T-helper 1 cell treated with Interleukin-12 subunit alpha and Interleukin-12 subunit beta and Interleukin-4 antibody, amounts not matched to agents 30 ng/mL and 1 ng/mL, for 36 hours (primary cell): Measurements from ENCODE around the gene NCR3LG1. TPM values are rescaled to one million over a fixed set of nuclear protein-coding genes. Genes with fewer than 3 reads are reported as not detected.

ENCODE experiments used
- intact Hi-C: fragments of 100-400 bp; cut with micrococcal nuclease; formaldehyde crosslinking; loops from one replicate; pipeline ENCODE4 v1.15.1; 2024
- total RNA-seq: library from RNA; stranded (reverse); gene quantifications from 2 replicates; pipeline ENCODE4 v1.2.3, GENCODE V29; 2022

NCR3LG1 gene
- total RNA-seq, 1 donor from 2014 or later = 0.88 TPM

DNA sequence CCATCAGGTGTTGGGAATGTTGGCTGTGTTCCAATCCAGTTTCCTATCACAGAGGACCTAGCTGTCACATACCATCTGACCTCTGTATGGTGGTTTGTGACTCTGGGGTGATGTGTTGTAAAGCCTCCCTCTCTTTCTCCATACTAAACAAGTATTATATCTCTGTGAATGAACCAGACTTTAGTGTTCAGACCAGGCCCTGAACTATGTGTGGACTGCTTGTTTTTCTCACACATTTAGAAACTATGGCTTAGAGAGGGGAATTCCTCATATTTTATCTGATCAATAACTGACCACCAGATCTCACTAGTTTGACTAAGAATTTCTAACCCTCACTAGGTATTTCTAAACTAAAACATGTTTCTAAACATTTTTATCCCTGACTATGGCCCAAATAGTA, 17.5 kb downstream of the NCR3LG1 start:
- intact Hi-C loops = no loop called here

DNA sequence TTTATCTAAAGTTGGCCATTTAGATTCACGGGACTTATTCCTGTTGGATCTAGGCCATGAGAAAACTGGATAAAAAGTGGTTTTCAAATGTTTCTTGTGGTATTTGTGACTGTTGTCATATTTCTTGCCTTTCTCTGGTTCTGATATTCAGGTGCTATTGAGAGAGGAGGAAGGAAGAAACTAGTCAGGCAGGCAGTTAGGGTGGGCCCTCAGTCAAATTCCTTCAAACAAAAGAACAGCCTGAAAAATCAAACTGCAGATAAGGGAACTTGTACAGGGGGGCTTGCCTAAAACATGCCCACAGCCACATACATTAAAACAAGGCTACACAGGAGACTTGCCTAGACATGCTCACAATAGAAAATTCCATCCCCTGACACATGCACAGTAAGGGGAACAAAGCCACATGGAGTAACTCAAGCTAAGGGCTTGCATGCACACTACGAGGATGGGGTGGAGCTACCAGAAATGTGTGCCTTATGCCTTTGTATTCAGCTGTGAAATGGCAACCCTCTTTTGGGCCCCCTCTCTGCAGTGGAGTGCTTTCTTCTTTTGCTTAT, 18.2 kb downstream of the NCR3LG1 start:
- intact Hi-C loops = no loop called here

DNA sequence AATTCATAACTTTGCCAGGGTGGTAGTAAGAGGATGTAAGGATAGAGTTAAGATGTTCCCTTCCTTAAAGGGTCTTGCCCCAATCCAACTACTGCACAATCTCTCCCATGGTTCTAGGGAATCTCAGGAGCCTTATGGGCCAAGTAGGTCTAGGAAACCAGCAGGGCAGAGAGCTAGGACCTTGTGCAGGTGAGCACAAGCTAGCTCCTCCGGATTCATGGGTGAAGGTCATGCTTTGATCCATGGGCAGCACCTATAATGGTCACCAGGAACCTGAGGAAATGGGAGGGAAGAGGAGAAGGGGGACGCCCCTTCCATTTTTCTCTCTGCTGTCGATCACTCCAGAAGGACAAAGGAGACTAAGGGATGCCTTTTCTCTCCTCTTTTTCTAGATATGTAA, 20.0 kb downstream of the NCR3LG1 start:
- intact Hi-C loops = no loop called here

DNA sequence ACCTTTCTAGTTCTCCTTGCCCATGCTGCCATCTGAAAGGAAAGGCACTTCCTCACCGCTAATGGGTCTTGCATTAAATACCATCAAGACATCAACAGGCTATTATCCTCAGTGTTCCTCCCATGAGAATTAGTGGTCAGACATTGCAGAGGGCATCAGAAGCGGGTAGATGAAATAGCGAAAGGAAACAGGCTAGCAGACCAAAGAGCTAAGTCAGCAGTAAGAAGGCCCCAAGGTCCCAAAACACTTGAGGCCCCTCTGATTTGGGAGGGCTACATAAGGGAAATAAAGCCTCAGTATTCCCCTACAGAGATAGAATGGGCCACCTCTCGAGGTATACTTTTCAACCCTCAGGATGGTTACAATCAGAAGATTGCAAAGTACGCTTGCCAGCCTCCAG, 23.9 kb downstream of the NCR3LG1 start:
- intact Hi-C loops = no loop called here

DNA sequence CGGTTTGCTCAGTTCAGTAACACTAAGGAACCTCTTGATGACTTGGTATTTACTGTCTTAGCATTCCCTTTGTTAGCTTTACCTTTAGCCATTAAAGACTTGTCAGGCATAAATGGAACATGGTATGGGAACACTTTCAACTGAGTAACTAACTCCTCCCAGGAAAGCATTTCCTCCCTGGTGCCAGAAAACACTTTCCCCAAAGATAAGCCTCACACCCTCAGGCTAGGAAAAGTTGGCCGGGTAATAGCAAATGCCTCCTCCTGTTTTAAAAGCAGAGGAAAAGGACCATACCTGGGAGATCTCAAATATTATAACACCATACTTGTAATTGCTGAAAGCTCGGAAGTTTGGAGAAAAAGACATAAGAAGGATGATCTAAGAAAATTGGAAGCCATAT, 24.9 kb downstream of the NCR3LG1 start:
- intact Hi-C loops = no loop called here

DNA sequence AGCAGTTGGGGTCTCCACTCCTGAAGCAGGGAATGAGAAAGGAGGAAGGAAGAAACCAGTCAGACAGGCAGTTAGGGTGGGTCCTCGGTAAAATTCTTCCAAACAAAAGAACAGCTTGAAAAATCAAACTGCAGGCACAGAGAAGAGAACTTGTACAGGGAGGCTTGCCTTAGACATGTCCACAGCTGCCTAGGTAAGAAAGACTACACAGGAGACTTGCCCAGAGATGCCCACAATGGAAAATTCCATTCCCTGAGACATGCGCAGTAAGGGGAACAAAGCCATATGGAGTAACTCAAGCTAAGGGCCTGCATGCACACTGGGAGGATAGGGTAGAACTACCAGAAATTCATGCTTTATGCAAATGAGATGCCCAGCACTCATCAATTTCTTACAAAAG, 27.1 kb downstream of the NCR3LG1 start:
- intact Hi-C loops = no loop called here

DNA sequence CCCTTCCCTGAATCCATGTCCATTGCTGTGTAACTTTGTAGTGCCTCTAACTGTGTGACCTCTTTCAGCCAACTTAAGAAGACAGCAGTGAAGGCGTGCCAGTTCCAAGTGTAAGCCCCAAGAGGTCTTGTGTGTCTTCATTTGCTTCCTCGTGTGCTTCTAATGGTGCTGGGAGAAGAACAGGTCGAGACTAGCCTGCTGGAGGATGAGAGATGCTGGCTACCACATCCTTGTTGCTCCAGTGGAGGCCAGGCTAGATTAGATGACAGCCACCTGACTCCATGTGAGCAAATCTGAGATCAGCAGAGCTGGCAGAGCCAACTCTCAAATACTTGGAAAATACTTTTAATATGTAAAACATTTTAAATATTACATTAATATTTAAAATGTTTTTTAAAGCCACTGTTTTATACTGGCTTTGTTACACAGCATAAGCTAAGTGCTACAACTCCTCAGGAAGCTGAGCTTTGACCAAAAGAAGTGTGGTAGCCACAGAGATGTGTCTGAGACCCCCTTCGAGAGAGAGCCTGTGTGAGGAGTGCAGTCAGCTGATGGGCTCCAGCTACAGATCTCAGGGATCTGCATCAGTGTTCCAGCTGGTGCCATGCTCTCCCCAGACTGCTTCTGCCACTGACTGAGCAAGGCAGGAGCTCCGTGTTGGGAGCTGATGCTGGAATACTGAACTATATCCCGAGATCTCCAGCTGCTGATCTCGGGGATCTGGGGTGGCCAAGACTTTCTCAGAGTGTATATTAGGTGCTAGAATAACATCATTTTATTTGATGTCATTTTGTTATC, 28.0 kb downstream of the NCR3LG1 start:
- intact Hi-C loops = no loop called here

DNA sequence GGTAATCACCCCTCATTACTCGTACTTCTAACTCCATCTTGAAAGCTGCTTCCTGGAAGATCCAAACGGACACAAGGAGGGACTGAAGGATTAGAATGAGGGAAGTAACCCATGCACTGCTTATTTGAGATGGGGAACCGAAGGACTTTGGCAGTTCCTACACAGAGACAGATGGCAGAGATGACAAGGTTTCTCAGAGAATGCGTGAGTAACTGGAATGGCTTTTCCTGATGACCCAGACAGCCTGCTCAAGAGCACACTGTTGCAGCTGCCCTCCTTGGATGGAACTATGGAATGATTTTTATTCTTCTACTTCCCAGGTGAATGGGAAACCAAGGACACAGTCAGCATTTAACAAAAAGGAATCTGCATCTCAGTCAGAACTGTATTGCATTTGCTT, 29.6 kb downstream of the NCR3LG1 start:
- intact Hi-C loops = no loop called here

DNA sequence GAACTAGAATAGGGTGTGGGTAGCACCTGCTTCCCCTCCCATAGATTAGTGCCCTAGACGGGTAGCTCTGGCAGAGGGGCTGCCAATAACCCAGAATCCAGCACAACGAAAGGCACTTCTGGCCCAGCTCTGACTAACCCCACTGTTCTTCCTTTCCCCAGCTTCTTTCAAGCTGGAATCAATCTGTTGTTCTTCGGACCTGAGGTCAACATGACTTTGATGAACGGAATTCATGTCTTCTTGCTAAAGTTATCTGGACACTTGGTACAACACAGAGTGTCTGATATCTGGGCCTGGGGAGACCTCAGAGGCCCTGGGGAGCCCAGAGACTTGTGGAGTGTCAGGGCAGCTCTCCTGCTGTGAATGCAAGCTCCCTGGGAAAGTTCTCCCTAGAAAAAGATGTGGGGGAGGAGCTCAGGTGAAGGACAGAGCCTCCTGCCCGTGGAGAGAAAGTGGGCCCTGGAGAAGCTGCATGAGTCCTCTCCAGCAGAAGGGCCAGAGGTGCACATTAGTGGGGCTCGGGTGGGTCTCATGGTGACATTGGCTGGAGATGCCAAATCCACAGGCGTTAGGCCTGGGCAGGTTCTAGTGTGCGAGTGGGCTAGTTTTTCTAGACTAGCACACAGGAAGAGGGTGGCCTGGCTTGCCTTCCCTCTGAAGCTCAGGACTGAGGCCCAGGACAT, 30.6 kb downstream of the NCR3LG1 start:
- intact Hi-C loops = no loop called here

DNA sequence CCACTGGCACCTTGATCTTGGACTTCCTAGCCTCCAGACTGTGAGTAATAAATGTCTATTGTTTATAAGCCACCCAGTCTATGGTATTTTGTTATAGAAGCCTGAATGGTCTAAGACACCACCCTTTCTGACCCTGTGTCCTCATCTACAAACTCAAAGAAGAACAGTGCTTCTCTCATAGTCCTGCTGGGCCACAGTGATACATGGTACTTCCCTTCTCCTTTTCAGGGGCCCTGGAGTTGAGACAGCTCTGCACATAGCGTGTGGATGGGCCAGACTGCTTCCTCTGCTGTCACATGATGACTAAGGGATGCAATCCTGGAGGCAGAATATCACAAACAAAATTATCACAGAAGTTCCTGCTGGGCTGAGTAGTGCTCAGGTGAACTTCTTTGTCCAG, 31.9 kb downstream of the NCR3LG1 start:
- intact Hi-C loops = no loop called here

DNA sequence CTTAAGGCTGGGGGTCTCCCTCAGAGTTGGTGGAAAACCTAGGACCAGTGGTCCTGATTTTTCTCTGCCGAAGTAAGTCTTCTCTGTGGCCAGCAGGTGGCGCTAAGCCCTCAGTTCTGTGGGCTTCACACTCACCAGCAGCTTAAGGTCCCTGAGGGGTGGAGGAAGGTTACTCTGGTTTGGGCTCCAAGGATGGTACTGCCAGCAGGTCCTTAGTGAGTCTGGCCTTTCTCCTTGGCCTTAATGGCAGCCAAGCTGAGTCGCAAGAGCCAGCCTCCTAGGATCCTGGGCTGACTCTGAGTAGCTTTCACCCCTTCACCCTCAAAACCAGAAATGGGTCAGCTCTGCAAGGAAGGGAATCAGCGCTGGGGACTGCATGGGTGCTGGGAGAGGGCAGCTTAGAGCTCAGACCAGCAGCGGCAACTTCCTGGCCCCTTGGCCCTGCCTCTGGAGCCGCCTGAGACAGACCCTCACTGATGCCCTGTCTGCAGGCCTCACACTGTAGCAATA, 32.5 kb downstream of the NCR3LG1 start:
- intact Hi-C loops = loop anchor here (1.0 kb wide), 4 partner anchors 30 to 154 kb away; no protein-coding TSS in a partner anchor

DNA sequence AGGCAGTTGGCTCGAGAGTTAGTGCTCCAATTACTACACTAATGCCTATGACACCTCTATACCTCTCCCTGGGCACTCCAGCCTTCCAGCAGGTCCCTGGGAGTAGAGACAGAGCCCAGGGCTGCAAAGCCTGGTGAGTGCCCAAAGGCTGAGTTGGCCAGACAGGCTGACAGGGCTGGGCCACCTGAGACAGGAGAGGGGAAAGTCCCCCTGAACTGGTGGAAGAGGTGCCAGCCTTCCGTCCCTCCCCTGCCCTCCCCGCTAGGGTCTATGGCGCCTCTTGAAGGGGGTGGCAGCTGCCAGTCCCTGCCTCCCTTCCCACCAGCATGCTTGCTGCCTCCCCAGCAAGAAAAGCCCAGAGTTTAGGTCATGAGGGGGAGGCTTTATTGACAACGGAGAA, 33.9 kb downstream of the NCR3LG1 start:
- intact Hi-C loops = no loop called here

DNA sequence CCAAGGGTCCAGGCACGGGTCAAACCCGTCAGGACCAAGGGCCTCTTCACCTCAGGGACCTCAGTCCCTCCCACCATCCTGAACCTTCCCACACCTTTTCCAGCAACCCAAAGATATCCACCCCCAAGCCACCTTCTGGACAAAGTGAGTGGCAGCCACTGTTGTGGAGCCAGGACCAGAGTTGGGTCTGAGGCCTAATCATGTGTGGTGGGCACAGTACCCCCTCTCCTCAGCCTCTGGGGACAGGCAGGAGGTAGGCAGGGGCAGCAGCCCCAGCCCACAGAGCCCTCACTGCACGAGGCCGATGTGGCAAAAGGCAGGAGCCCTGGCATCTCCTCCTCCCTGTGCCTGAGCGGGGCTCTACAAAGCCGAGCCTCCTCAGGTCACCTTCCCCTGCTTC, 34.3 kb downstream of the NCR3LG1 start:
- intact Hi-C loops = no loop called here

DNA sequence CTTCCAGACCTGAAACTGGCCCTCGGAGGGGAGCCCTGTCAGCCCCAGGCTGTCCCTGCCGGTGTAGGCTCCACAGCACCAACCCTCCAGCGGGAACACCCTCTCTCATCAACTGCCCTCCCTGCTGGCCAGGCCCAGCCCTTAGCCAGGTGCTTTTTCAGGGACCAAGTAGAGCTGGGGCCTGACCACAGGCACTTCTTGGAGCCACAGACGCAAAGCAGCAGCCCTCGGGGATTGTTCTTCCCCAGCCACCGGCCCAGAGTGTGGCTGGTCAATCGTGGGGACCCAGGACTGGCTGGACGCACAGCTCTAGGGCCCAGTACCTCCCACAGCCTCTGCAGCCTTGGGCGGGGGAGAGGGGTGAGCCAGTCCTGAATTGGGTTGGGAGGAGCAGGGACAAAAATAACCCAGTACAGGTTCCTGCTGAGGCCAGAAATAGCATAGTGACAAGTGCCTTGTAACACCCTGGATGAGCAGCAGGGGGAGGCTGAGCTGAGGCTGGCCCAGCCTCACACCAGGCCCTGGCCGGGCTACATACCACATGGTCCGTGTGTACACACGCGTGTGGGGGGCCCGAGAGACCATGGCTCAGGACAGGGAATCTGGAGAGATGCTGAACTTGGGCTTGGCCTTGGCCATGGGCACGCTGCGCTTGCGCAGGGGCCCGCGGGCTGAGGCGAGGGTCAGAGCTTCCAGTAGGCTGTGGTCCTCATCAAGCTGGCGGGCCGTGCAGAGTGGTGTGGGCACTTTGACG, 34.9 kb downstream of the NCR3LG1 start:
- intact Hi-C loops = no loop called here

DNA sequence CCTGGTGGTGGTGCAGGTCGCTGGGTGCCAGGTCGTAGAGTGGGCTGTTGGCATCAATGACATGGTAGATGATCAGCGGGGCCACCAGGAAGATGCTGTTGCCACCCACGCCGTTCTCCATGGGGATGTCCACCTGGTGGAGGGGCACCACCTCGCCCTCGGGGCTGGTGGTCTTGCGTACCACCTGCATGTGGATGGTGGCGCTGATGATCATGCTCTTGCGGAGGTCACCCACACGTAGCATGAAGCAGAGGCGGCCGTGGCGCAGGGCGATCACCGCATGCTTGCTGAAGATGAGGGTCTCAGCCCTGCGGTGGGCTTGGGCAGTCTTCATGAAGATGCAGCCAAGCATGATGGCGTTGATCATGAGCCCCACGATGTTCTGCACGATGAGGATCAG, 35.7 kb downstream of the NCR3LG1 start:
- intact Hi-C loops = no loop called here

DNA sequence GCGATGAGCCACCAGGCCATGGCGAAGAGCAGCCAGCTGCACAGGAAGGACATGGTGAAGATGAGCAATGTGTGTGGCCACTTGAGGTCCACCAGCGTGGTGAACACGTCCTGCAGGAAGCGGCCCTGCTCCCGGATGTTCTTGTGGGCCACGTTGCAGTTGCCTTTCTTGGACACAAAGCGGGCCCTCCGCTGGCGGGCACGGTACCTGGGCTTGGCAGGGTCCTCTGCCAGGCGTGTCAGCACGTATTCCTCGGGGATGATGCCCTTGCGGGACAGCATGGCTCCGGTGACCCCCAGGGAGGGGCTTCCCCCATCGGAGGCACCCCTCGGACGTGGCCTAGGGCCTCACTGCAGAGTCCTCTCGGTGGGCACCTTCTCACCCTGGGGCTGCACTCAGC, 36.2 kb downstream of the NCR3LG1 start:
- intact Hi-C loops = loop anchor here (2.0 kb wide), 2 partner anchors 27 to 625 kb away; partner anchors contain the start of gene SERGEF

DNA sequence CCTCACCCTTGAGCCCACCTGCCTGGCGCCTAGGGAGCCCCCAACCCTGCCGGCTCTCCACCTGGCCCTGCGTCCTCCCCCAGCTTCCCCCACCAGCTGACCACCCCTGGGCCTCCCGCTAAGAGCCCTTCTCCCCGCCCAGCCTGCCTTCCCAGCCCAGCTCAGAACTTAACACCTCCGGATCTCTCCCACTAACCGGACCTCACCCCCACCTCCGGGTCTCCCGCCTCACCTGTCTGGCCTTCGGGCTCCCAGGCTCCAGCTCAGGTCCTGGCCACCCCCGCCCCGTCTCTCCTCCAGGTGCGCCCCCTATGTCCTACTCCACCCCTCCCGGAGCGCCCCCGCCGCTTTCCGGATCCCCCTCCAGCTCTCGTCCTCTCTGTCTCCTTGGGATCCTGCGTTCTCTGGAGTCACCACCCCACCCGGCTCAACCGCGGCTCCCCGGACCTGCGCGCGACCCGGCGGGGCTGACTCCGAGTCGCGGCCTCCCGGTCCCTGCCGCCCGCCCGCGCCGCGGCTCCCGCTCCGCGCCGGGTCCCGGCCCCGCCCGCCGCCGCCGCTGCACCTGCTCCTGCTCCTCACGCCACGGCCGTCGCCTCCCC, 37.1 kb downstream of the NCR3LG1 start, which contains the start of gene KCNJ11:
TSS of gene KCNJ11 (minus strand) at position 51 of the 602 bp plus-strand sequence. CDS start 568 bp downstream, outside the sequence.
- intact Hi-C loops = loop anchor here (1.0 to 2.0 kb wide), 5 partner anchors 26 to 624 kb away; partner anchors contain the start of genes RPS13 and SERGEF

DNA sequence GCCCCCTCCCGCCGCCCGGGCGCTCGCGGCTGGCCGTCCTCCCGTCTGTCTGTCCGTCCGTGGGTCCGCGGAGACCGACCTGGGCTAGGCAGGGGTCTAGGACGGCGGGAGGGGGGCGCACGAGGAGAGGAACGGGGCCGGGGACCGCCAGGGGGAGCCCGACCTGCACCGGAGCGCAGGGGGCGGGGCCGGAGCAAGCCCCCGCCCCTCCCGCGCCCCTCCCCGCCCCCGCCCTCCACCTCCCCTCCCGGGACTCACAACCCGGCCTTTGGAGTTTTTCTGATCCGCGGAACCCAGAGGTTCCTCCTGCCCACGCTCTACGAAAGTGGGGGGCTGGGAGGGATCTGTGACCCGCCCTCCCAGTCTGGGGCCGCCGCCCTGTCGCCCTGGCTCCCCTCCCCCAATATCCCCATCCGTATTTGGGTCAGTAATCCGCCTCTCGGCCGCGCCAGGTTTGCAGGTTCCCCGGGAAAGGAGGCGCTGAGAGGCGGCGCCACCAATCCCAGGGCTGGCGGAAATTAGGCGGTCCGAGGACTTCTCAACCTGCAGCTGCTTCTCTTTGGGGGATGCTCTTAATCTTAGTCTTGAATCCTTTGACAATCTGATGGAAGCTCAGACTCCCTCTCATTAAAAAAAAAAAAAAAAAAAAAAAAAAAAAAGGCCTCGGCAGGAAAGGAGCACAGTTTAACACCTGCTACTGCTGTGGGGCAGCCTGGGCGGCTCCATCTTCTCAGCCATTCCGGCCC, 37.8 kb downstream of the NCR3LG1 start:
- intact Hi-C loops = loop anchor here (1.0 to 2.0 kb wide), 5 partner anchors 25 to 623 kb away; partner anchors contain the start of genes RPS13 and SERGEF

DNA sequence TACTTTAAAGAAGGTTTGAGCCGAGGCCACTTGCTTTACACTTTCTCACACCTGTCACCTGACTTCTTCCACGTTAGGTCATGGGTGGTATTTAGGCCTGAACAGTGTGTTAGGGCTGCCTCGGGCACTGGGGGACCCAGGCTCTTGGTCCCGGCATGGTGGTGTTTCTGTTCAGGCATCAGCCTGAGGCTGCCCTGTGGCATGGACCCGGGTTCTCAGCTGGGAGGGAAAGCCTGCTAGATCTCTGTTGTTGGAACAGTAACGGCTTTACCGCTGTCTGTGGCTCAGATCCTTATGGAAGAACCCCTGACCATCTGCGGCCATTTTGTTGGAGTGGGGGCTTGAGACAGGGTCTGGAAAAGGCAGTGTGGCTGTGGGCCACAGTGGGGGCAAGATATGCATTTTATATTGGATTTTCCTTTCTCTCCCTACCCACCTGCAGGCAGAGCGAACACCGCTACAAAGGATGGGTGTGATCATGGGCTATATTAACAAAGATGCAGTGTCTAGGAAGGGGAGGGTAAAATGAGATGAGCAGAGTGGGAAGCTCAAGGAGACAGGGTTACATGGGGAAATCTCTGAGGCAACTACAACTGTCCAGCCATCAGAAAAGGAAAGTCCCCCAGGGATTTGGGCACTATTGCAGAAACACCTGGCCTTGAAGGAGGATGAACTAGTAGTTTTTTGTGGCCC, 38.5 kb downstream of the NCR3LG1 start:
- intact Hi-C loops = loop anchor here (1.0 to 2.0 kb wide), 5 partner anchors 25 to 623 kb away; partner anchors contain the start of genes RPS13 and SERGEF
